ENCODE results near the gene MLIP.

GRCh38 chr6:54308986-54309315 lies 197.7 kb downstream of the MLIP start:
- TF ChIP-seq, protein P1, sequence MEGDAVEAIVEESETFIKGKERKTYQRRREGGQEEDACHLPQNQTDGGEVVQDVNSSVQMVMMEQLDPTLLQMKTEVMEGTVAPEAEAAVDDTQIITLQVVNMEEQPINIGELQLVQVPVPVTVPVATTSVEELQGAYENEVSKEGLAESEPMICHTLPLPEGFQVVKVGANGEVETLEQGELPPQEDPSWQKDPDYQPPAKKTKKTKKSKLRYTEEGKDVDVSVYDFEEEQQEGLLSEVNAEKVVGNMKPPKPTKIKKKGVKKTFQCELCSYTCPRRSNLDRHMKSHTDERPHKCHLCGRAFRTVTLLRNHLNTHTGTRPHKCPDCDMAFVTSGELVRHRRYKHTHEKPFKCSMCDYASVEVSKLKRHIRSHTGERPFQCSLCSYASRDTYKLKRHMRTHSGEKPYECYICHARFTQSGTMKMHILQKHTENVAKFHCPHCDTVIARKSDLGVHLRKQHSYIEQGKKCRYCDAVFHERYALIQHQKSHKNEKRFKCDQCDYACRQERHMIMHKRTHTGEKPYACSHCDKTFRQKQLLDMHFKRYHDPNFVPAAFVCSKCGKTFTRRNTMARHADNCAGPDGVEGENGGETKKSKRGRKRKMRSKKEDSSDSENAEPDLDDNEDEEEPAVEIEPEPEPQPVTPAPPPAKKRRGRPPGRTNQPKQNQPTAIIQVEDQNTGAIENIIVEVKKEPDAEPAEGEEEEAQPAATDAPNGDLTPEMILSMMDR (IDR thresholded peaks at IDR 0.05) = no peak
- no peak for TF ChIP-seq POLR2A (IDR thresholded peaks at IDR 0.05)
